NCI-H2029 treated with DMSO at 0.1 percent for 48 hours (cell line): ENCODE data around the gene OGG1.

ENCODE experiments used
- DNase-seq: peaks from one replicate; lab custom pipeline; 2025; lab: John Stamatoyannopoulos, UW

Gene OGG1

GRCh38 chr3:9786209-9786739, 36.5 kb downstream of the OGG1 start:
- DNase-seq = no peak

GRCh38 chr3:9786825-9787669, 37.3 kb downstream of the OGG1 start:
- no peak for DNase-seq

DNA sequence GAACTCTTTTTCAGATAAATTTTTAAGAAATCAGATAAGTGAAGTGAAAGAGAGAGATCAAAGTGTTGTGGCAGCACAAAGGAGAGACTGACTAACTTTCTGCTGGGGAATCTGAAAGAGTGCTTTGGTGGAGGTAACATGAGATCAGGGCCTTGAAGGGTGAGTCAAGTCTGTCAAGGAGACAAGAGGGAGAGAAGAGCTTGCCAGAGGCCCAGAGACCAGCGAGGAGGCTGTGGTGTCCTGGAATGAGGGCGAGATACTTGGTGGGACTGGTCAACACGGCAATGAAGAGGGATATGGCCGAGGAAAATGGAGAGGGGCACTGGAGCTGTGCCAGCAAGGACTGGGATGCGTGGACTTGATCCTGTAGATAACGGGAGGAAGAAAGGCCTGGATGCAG, 38.0 kb downstream of the OGG1 start:
- DNase-seq = no peak

DNA sequence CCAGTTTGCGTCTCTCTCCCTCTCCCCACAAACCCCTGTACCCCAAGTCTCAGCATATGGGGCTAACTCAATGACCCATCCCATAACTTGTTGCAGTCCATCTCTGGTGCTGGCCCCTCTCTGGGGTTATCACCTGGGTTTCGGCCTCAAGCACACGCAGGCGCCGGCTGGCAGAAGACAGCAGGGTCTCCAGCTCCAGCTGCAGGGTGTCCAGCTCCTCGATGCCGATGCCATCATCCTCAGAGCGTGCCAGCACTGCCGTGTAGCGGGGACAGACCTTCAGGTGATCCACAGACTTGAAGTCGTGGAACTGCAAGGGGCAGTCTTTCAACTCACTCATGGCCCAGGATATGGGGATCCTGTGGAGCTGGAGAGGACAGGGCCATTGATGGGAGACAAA, 41.4 kb downstream of the OGG1 start:
- DNase-seq = no peak

DNA sequence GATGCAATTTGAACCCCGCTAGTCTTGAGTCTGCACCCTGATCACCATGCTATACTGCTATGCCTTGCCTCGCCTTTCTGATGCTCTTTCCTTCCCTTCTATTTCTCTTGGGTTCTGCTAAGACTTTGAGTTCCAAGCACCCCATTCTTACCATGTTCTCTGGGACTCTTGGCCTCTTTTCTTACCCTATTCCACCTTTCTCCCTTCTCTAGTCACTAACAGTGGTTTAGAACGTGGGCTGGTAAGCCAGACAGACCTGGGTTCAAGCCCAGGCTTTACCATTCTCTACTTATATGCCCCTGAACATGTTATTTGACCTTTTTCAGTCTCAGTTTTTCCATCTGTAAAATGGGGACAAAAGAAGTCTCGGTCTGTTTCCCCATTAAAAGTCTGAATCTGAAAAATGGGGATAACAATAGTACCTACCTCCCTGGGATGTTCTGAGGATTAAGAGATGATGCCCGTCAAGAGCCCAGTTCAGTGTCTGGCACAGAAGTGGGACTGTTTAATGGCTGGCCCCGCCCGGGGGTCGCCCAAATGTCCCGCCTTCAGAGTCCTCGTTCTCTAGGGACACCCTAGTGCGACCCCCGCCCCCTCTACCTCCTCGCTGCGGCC, 42.1 kb downstream of the OGG1 start:
- no peak for DNase-seq

DNA sequence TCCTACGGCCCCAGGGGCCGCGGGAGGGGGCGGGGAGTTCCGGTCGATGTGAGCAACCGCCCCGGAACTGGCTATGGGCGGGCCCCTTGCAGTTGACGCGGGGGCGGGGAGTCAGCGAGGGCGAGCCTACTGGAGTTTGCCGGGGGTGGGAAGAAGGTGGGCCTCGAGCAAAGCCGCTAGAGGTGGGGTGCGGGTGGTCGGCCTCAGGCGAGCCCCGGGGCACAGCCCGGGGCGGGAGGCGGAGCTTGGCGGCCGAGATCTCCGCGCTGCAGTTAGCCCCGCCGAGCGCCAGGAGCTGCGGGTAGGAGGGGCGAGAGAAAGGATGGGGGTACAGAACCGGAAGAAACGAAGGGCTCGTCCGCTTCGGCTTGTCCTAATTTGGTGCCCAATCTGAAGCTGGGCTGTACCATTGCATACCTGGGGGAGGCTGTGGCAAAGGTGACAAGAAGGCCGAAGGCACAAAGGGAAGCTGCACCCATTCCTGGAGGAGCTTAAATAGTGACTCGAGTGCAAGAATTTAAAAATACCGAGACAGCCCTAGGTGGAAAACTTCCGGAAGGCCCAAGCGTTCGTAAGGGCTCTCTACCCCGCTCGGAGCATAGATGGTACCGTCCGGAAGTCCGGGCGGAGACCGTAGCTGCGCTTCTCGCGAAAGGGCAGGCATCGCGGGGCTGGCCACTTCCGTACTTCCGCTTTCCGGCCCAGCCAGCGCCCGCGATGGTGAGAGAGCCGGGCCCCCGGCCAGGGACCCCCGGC, 42.8 kb downstream of the OGG1 start, which contains the start of the genes ARPC4 and TADA3:
TSS of gene ARPC4 (plus strand) at position 678 of the 756 bp plus-strand sequence. CDS start at position 718, 40 bp downstream.
TSS of gene TADA3 (minus strand) at position 69 of the 756 bp plus-strand sequence. CDS start 1,007 bp downstream, outside the sequence.
- peak; percentile 99 for DNase-seq

- no peak for DNase-seq
Observed at GRCh38 chr3:9793161-9793781, 43.5 kb downstream of the OGG1 start.

GRCh38 chr3:9794400-9794799, 44.6 kb downstream of the OGG1 start:
- no peak for DNase-seq

DNA sequence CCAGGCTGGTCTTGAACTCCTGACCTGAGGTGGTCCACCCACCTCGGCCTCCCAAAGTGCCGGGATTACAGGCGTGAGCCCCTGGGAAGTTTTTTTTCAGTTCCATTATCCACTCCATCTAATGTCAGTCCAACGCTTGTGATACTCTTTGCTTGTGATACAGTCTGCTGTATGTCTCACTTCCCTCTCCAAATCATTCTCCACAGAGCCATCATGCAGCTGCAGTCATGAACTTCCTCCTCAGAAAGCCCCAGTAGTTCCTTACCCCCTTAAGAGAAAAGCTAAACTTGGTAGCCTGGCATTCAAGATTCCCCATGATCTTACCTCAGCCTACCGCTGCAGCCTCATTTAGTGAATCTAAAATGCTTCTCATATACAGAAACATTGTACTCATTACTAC, 45.5 kb downstream of the OGG1 start:
- DNase-seq = no peak

- DNase-seq = no peak
Observed at GRCh38 chr3:9797196-9797945, 47.6 kb downstream of the OGG1 start.

GRCh38 chr3:9800529-9800928, 50.8 kb downstream of the OGG1 start:
- DNase-seq = no peak

- DNase-seq = no peak
Observed at GRCh38 chr3:9803494-9803893, 53.7 kb downstream of the OGG1 start.

DNA sequence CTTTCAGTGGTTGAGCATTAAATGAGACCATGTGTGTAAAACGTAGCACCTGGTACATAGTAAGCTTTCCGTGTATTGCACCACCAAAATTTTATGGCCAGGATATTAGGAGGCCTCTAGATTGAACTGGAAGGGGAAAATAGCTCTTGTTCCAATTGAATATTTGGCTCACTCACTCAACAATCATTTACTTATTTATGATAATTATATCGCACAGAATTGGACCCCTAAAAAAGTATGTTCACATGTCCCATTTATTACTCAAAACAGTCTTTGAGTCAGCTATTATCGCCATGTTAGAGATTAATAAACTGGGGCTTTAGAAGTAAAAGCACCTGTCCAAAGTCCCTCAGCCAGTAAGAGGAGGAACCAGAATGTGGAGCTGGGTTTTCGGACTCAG, 55.2 kb downstream of the OGG1 start:
- no peak for DNase-seq

DNA sequence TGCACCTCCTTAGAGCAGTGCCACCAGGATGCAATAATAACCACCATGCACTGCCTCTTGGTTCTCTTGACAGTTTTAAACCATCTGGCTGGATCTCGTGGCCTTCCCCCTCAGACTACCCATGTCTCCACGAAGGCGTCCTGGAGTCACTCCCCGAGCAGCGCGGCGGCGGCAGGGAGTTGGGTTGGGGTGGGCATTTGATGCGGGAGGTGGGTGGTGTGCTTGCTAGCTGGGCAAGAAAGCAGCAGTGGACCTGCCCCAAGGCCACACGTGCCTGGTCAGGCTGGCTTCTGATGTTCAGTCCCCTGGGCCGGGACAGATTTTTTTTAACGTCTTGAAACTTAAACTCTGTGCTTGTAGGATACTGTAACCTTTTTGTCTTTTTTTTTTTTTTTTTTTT, 56.4 kb downstream of the OGG1 start:
- DNase-seq = no peak
